Endodermal cell (in vitro differentiated cells): ENCODE results near the gene NPAS3. TPM values are rescaled to one million over a fixed set of nuclear protein-coding genes. Genes with fewer than 3 reads are reported as not detected.

Experiments used
- DNase-seq: peaks from one replicate; pipeline ENCODE4 v3.0.0-alpha.2; 2017
- H3K27ac ChIP-seq: 2 replicates; pipeline ENCODE4 v1.5.1; 2013; ENCODE audit warnings: mild to moderate bottlenecking, low read depth, low read length, moderate library complexity
- H3K27me3 ChIP-seq: 2 replicates; pipeline ENCODE4 v1.6.1; 2013; ENCODE audit warnings: mild to moderate bottlenecking, low read length, moderate library complexity; ENCODE audit not compliant: insufficient read depth, control insufficient read depth, poor library complexity, severe bottlenecking
- H3K36me3 ChIP-seq: 2 replicates; pipeline ENCODE4 v1.7.0; 2013; ENCODE audit warnings: mild to moderate bottlenecking, low read length, moderate library complexity; ENCODE audit not compliant: control insufficient read depth, insufficient read depth
- H3K4me1 ChIP-seq: one replicate; pipeline ENCODE4 v1.7.0; 2013; ENCODE audit warnings: low read length; ENCODE audit not compliant: control insufficient read depth, insufficient read depth
- H3K4me3 ChIP-seq: 2 replicates; pipeline ENCODE4 v1.5.1; 2013; ENCODE audit warnings: mild to moderate bottlenecking, low read length, moderate library complexity
- H3K9ac ChIP-seq: 2 replicates; pipeline ENCODE4 v1.6.1; 2013; ENCODE audit warnings: mild to moderate bottlenecking, low read length, moderate library complexity; ENCODE audit not compliant: poor library complexity, severe bottlenecking; ENCODE audit errors: extremely low read depth
- H3K9me3 ChIP-seq: 2 replicates; pipeline ENCODE4 v1.6.1; 2013; ENCODE audit warnings: mild to moderate bottlenecking, low read length, moderate library complexity; ENCODE audit not compliant: control insufficient read depth
- H3K27ac Mint-ChIP-seq: 2 replicates; pipeline ENCODE4 v1.8.0; 2020; ENCODE audit warnings: mixed read lengths
- H3K27me3 Mint-ChIP-seq: 2 replicates; pipeline ENCODE4 v1.8.0; 2021; ENCODE audit warnings: mild to moderate bottlenecking, mixed read lengths; ENCODE audit not compliant: insufficient read depth
- H3K36me3 Mint-ChIP-seq: 2 replicates; pipeline ENCODE4 v1.8.0; 2020; ENCODE audit warnings: low read depth, mixed read lengths
- H3K4me1 Mint-ChIP-seq: 2 replicates; pipeline ENCODE4 v1.8.0; 2020; ENCODE audit warnings: mixed read lengths
- H3K4me3 Mint-ChIP-seq: 2 replicates; pipeline ENCODE4 v1.8.0; 2020; ENCODE audit warnings: mild to moderate bottlenecking, moderate library complexity, mixed read lengths
- H3K9me3 Mint-ChIP-seq: 2 replicates; pipeline ENCODE4 v1.8.0; 2020; ENCODE audit warnings: mild to moderate bottlenecking, mixed read lengths
- CTCF ChIP-seq: fragments of 200-600 bp; sonication (generic); conservative IDR thresholded peaks from 2 replicates; pipeline ENCODE4 v1.5.0; 2021; ENCODE audit warnings: antibody characterized with exemption, mild to moderate bottlenecking
- WGBS, 2 experiments: methylation state at CpG; one replicate each; pipeline versions ENCODE4 v1.1.5 to v1.1.7; 2013; ENCODE audit warnings: missing lambda C conversion rate in 2 of 2, mixed read lengths in 1 of 2; ENCODE audit not compliant: insufficient coverage in 1 of 2, insufficient read length in 1 of 2; 5-methylcytosine and 5-hydroxymethylcytosine counted together
- total RNA-seq, 2 donors: library from RNA; stranded (reverse); fragmentation: NEBNext Ultra II Directional in 1 of 2; extraction: Animal tissue kit (Norgen Biotek cat#: 25700) in 1 of 2; gene quantifications; 2 replicates in 1 of 2; 3 replicates in 1 of 2; pipeline ENCODE4 v1.2.1, GENCODE V29; 2021

The NPAS3 gene
- total RNA-seq, 2 donors from 2014 or later = 1.4 to 1.6 TPM

DNA sequence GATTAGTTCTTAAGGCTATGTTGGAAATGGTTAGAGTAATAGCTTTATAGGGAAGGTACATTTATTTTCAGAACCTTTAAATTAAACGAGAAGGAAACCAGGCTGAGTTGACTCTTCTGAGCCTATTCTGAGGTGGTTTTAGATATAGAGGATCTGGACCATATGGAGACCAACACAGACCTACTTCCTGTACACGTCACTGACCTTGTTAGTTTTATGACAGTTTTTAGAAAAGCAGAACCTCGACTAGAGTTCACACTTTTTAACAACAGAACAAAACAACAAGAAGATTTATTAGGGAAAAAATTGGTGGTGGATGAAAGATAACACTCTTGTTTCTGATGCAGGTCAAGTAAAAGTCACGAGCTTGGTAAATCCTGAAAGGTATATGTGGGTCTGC, 107.1 kb downstream of the NPAS3 start:
- Histone ChIP-seq H3K36me3 (no peaks in the 10 kb centered on the region), H3K9ac (no peak overlapping the region), H3K4me3 (no peak overlapping the region), H3K27ac (no peak overlapping the region), H3K27me3 (no peaks in the 10 kb centered on the region), H3K9me3 (peaks cover 11% of the 10 kb centered on the region), H3K4me1 (no peaks in the 10 kb centered on the region)
- Mint-ChIP-seq H3K4me1 (peaks cover 2% of the 10 kb centered on the region), H3K27ac (no peak overlapping the region), H3K27me3 (no peaks in the 10 kb centered on the region), H3K4me3 (no peak overlapping the region), H3K9me3 (peaks cover 21% of the 10 kb centered on the region), H3K36me3 (peaks cover 2% of the 10 kb centered on the region)
- no peak for DNase-seq
- 88 to 96% methylated on average over 2 of the region's 4 CpGs for WGBS, 2 experiments
- no peak for TF ChIP-seq CTCF

GRCh38 chr14:33052943-33053342, 114.3 kb downstream of the NPAS3 start:
- Mint-ChIP-seq H3K27ac (no peak overlapping the region), H3K36me3 (no peaks in the 10 kb centered on the region), H3K27me3 (no peaks in the 10 kb centered on the region), H3K4me1 (peaks cover 24% of the 10 kb centered on the region), H3K4me3 (no peak overlapping the region), H3K9me3 (no peaks in the 10 kb centered on the region)
- H3K9ac ChIP-seq = no peak overlapping the region
- no peak overlapping the region for H3K27ac ChIP-seq
- no peak overlapping the region for H3K4me3 ChIP-seq
- no peaks in the 10 kb centered on the region for H3K4me1 ChIP-seq
- no peaks in the 10 kb centered on the region for H3K9me3 ChIP-seq
- DNase-seq = no peak
- WGBS, 2 experiments = 90 to 100% methylated on average over 1 to 2 of the region's 2 CpGs
- no peak for TF ChIP-seq CTCF
- H3K27me3 ChIP-seq = no peaks in the 10 kb centered on the region
- H3K36me3 ChIP-seq = no peaks in the 10 kb centered on the region

DNA sequence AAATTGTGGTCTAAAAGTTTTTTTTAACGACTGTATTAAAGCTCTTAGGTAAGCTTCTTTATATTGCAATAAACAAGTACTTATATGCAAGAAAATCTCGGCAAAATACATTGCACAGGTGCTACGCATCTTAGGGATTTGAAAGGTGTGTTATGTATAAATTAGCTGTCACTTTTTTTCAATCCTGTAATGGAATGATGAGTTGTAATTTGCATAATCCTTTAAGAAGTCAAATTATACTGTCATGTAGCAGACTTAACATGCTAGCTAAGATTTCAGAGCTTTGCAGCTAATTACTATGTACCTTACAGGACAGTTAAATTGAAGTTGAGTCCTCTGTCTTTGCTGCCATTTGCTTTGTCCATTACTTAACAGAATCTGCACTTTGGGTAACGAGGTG, 117.5 kb downstream of the NPAS3 start:
- Histone ChIP-seq H3K36me3 (no peaks in the 10 kb centered on the region), H3K27ac (no peak overlapping the region), H3K4me3 (no peak overlapping the region), H3K9me3 (no peaks in the 10 kb centered on the region), H3K9ac (no peak overlapping the region), H3K4me1 (no peaks in the 10 kb centered on the region), H3K27me3 (no peaks in the 10 kb centered on the region)
- WGBS, 2 experiments = 88 to 93% methylated on average over 2 to 4 of the region's 4 CpGs
- H3K36me3 Mint-ChIP-seq = no peaks in the 10 kb centered on the region
- H3K9me3 Mint-ChIP-seq = no peaks in the 10 kb centered on the region
- H3K4me1 Mint-ChIP-seq = peaks cover 36% of the 10 kb centered on the region
- H3K27me3 Mint-ChIP-seq = no peaks in the 10 kb centered on the region
- no peak for DNase-seq
- no peak overlapping the region for H3K4me3 Mint-ChIP-seq
- no peak overlapping the region for H3K27ac Mint-ChIP-seq
- no peak for TF ChIP-seq CTCF
